Smooth muscle cell (in vitro differentiated cells): ENCODE data around the gene KDM2B. TPM values are rescaled to one million over a fixed set of nuclear protein-coding genes. Genes with fewer than 3 reads are reported as not detected.

ENCODE experiments used
- DNase-seq: peaks from one replicate; lab custom pipeline; 2025; ENCODE audit not compliant: unreplicated experiment; lab: John Stamatoyannopoulos, UW
- H2AFZ ChIP-seq: fragments of 200-600 bp; sonication (generic); 2 replicates; pipeline ENCODE4 v1.6.0; 2016; ENCODE audit warnings: antibody characterized with exemption, low read depth, mild to moderate bottlenecking
- H3F3A ChIP-seq: fragments of 200-600 bp; sonication (generic); 2 replicates; pipeline ENCODE4 v1.6.0; 2017; ENCODE audit warnings: antibody characterized with exemption, low read depth
- H3K27ac ChIP-seq: fragments of 200-600 bp; sonication (generic); 2 replicates; pipeline ENCODE4 v1.5.1; 2016; ENCODE audit warnings: low read depth, mild to moderate bottlenecking
- H3K27me3 ChIP-seq: fragments of 200-600 bp; sonication (generic); 2 replicates; pipeline ENCODE4 v1.6.1; 2016; ENCODE audit warnings: low read depth, mild to moderate bottlenecking
- H3K36me3 ChIP-seq: fragments of 200-600 bp; sonication (generic); 2 replicates; pipeline ENCODE4 v1.5.1; 2016; ENCODE audit warnings: low read depth
- H3K4me1 ChIP-seq: fragments of 200-600 bp; sonication (generic); 2 replicates; pipeline ENCODE4 v1.5.1; 2016; ENCODE audit warnings: low read depth
- H3K4me2 ChIP-seq: fragments of 200-600 bp; sonication (generic); 2 replicates; pipeline ENCODE4 v1.6.0; 2016; ENCODE audit warnings: mild to moderate bottlenecking
- H3K4me3 ChIP-seq: fragments of 200-600 bp; sonication (generic); 2 replicates; pipeline ENCODE4 v1.5.1; 2016; ENCODE audit warnings: mild to moderate bottlenecking
- H3K79me2 ChIP-seq: fragments of 200-600 bp; sonication (generic); 2 replicates; pipeline ENCODE4 v1.6.0; 2016; ENCODE audit warnings: low read depth, mild to moderate bottlenecking
- H3K9ac ChIP-seq: fragments of 200-600 bp; sonication (generic); 2 replicates; pipeline ENCODE4 v1.6.0; 2016; ENCODE audit warnings: low read depth
- H3K9me3 ChIP-seq: fragments of 200-600 bp; sonication (generic); replicated peaks from 2 replicates; pipeline ENCODE4 v1.5.1; 2016; ENCODE audit warnings: low read depth
- H4K20me1 ChIP-seq: fragments of 200-600 bp; sonication (generic); 2 replicates; pipeline ENCODE4 v1.6.0; 2016; ENCODE audit warnings: low read depth
- CTCF ChIP-seq: fragments of 200-600 bp; sonication (generic); IDR thresholded peaks from 2 replicates; pipeline ENCODE4 v1.5.1; 2017; ENCODE audit warnings: borderline replicate concordance, mild to moderate bottlenecking, antibody characterized with exemption; ENCODE audit not compliant: insufficient read depth, poor library complexity, severe bottlenecking
- WGBS: methylation state at CpG from one replicate; pipeline ENCODE4 v1.1.7; 2016; ENCODE audit warnings: low lambda C conversion rate; 5-methylcytosine and 5-hydroxymethylcytosine counted together
- polyA plus RNA-seq: library from polyadenylated mRNA; unstranded; fragments of >200 nt; fragmentation: Nextera tagmentation; extraction: Ambion mirVana; gene quantifications from 2 replicates; pipeline ENCODE4 v1.2.1, GENCODE V29; 2016
- total RNA-seq: library from RNA; depleted of rRNA; stranded (reverse); fragments of >200 nt; gene quantifications from 2 replicates; pipeline ENCODE4 v1.2.3, GENCODE V29; 2014

KDM2B gene
- total and polyA plus RNA-seq, 2 experiments from 2014 or later = 16.3 to 34.9 TPM

- H3F3A ChIP-seq = no peaks in the 10 kb centered on the region
- H3K4me3 ChIP-seq = no peak overlapping the region
- H3K36me3 ChIP-seq = no peaks in the 10 kb centered on the region
- no peak overlapping the region for H3K4me2 ChIP-seq
- TF ChIP-seq CTCF = no peak
- no peaks in the 10 kb centered on the region for H3K79me2 ChIP-seq
- H4K20me1 ChIP-seq = no peaks in the 10 kb centered on the region
- no peaks in the 10 kb centered on the region for H3K9me3 ChIP-seq
- DNase-seq = no peak
- no peak overlapping the region for H3K27ac ChIP-seq
- H2AFZ ChIP-seq = no peak overlapping the region
- H3K9ac ChIP-seq = no peak overlapping the region
- H3K4me1 ChIP-seq = no peaks in the 10 kb centered on the region
- 90% methylated on average over 8 of the region's 8 CpGs for WGBS
- H3K27me3 ChIP-seq = no peaks in the 10 kb centered on the region
Observed at GRCh38 chr12:121495746-121496145, 85.1 kb downstream of the KDM2B start.

- 82% methylated on average over 19 of the region's 19 CpGs for WGBS
Observed at GRCh38 chr12:121494093-121494787, 86.6 kb downstream of the KDM2B start.

GRCh38 chr12:121490401-121491281 lies 90.2 kb downstream of the KDM2B start:
- Histone ChIP-seq H3K27ac (no peak overlapping the region), H3F3A (no peaks in the 10 kb centered on the region), H3K79me2 (no peaks in the 10 kb centered on the region), H3K4me2 (no peak overlapping the region), H3K36me3 (no peaks in the 10 kb centered on the region), H3K9ac (no peak overlapping the region), H3K9me3 (no peaks in the 10 kb centered on the region), H4K20me1 (no peaks in the 10 kb centered on the region), H2AFZ (no peak overlapping the region), H3K4me3 (no peak overlapping the region), H3K27me3 (no peaks in the 10 kb centered on the region), H3K4me1 (no peaks in the 10 kb centered on the region)
- WGBS = 78% methylated on average over 15 of the region's 15 CpGs
- no peak for DNase-seq
- TF ChIP-seq CTCF = no peak

More at GRCh38 chr12:121494093-121494787, 86.6 kb downstream of the KDM2B start:
- H3K27me3 ChIP-seq = no peaks in the 10 kb centered on the region
- no peaks in the 10 kb centered on the region for H3F3A ChIP-seq
- no peaks in the 10 kb centered on the region for H3K79me2 ChIP-seq
- H3K4me2 ChIP-seq = no peak overlapping the region
- H3K36me3 ChIP-seq = no peaks in the 10 kb centered on the region
- no peak for DNase-seq
- H3K27ac ChIP-seq = no peak overlapping the region
- no peak overlapping the region for H3K9ac ChIP-seq
- no peaks in the 10 kb centered on the region for H3K9me3 ChIP-seq
- H3K4me1 ChIP-seq = no peaks in the 10 kb centered on the region
- TF ChIP-seq CTCF = peak; percentile 61
- H3K4me3 ChIP-seq = no peak overlapping the region
- H4K20me1 ChIP-seq = no peaks in the 10 kb centered on the region
- H2AFZ ChIP-seq = no peak overlapping the region
